BLaER1 treated with 17β-estradiol and CSF1 and Interleukin-3, amounts not matched to agents 10 nM and 100 nM (cell line): ENCODE measurements around the gene SLC25A17.
"Not testable (repeated sequence)": the region's sequence is repeated elsewhere in the genome, so short reads cannot be mapped to it uniquely, and the experiment has no call there.

ENCODE experiments used
- H3K27ac ChIP-seq, 11 experiments: shearing (Covaris generic); formaldehyde crosslinking; 2 replicates each; pipeline ENCODE4 v1.8.1; 2022
- H3K27me3 ChIP-seq, 11 experiments: shearing (Covaris generic); formaldehyde crosslinking; 2 replicates each; pipeline ENCODE4 v1.8.1; 2022
- H3K36me3 ChIP-seq, 11 experiments: shearing (Covaris generic); formaldehyde crosslinking; 2 replicates each; pipeline ENCODE4 v1.8.1; 2022
- H3K4me1 ChIP-seq, 10 experiments: shearing (Covaris generic); formaldehyde crosslinking; 2 replicates each; pipeline ENCODE4 v1.8.1; 2022
- H3K4me2 ChIP-seq, 11 experiments: shearing (Covaris generic); formaldehyde crosslinking; 2 replicates each; pipeline ENCODE4 v1.8.1; 2022
- H3K4me3 ChIP-seq, 10 experiments: shearing (Covaris generic); formaldehyde crosslinking; 2 replicates each; pipeline ENCODE4 v1.8.1; 2022
- H3K9ac ChIP-seq, 11 experiments: shearing (Covaris generic); formaldehyde crosslinking; 2 replicates each; pipeline ENCODE4 v1.8.1; 2022
- H3K9me3 ChIP-seq, 11 experiments: shearing (Covaris generic); formaldehyde crosslinking; replicated peaks in 1 of 11; 2 replicates each; pipeline ENCODE4 v1.8.1; 2022
- H4K20me1 ChIP-seq, 11 experiments: shearing (Covaris generic); formaldehyde crosslinking; 2 replicates each; pipeline ENCODE4 v1.8.1; 2022
- Cebpa-rat ChIP-seq, 11 experiments: shearing (Covaris generic); IDR thresholded peaks; 2 replicates each; pipeline ENCODE4 v1.8.1; 2022

The SLC25A17 gene

DNA sequence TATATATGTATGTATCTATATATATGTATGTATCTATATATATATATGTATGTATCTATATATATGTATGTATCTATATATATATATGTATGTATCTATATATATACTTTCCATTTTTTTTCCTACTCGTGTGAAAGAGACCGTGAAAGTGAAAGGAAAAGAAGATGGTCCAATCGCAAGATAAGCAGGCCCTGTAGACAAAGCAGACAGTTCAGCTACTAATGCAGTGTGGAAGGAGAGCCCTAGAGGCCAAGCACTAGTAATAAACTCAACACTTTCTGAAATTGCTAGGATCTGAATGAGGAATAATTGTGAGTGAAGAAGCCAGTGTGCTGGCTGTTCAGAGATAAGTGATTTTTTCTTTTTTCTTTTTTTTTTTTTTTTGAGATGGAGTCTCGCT is 92.6 kb downstream of the SLC25A17 start:
- Histone ChIP-seq H3K4me2 (peak overlapping the region in 9 of 11 experiments; percentile 1 to 81 (median 52); a peak in 11 of 22 replicates), H3K36me3 (no peaks in the 10 kb centered on the region), H3K27ac (no peak overlapping the region), H3K27me3 (no peaks in the 10 kb centered on the region), H3K9ac (no peak overlapping the region), H4K20me1 (no peaks in the 10 kb centered on the region; a peak in 1 of 22 replicates), H3K9me3 (no peaks in the 10 kb centered on the region), H3K4me3 (no peak overlapping the region), H3K4me1 (peaks cover 24 to 50% (median 45%) of the 10 kb centered on the region in 10 experiments)
- TF ChIP-seq Cebpa-rat (IDR thresholded peaks at IDR 0.05), result no peak

DNA sequence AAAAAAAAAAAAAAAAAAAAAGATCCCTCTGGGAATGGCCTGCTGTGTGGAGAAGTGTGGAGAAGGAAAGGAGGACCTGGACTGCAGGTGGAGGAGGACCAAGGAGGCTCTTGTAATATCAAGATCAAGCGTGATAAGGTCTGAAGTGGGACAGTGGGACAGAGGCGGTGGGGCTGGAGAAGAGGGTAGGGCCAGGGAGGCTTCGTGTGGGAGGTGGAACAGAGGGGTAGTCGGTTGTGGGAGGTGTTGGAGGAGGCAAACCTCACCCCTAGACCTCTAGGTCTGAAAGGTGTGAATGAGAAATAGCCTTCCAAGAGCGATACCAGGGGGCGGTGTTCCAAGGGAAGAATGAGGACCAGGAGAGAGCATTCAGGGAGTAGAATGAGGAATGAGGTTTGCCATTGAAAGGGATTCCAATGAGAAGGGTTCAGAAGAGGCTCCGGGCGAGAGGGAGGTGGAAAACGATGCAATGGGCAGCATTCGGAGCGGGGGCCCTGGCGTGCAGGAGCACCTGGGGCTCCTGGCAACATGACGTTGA is 95.7 kb downstream of the SLC25A17 start:
- Histone ChIP-seq H3K27ac (no peak overlapping the region), H3K36me3 (no peaks in the 10 kb centered on the region), H3K4me2 (no peak overlapping the region), H4K20me1 (no peaks in the 10 kb centered on the region; a peak in 1 of 22 replicates), H3K9me3 (no peaks in the 10 kb centered on the region), H3K4me3 (no peak overlapping the region), H3K9ac (no peak overlapping the region), H3K27me3 (no peaks in the 10 kb centered on the region), H3K4me1 (peaks cover 19 to 30% (median 21%) of the 10 kb centered on the region in 10 experiments; a peak in 19 of 20 replicates)
- no peak for TF ChIP-seq Cebpa-rat (IDR thresholded peaks at IDR 0.05)

DNA sequence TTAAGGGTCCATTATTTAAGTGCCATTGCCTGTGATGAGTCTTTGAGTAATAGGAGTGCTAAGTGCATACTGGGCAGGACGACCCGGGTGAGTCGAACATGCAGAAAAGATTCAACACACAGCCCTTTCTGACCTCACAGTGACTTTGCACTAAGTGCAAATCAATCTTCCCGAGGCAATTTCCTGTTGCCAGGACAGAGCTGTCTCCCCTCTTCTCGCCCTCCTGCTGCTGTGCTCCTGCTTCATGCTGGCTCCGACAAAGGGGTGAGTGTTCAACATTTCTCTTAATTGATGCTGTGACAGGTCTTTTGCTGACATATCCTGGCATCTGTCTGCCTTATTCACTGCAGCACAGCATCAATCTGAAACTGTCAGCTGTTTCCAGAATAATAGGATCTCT is 97.9 kb downstream of the SLC25A17 start:
- Histone ChIP-seq H3K36me3 (no peaks in the 10 kb centered on the region), H3K4me3 (no peak overlapping the region), H3K4me1 (peaks cover 0 to 13% (median 9%) of the 10 kb centered on the region in 10 experiments; a peak in 12 of 20 replicates), H4K20me1 (no peaks in the 10 kb centered on the region; a peak in 1 of 22 replicates), H3K9me3 (no peaks in the 10 kb centered on the region), H3K27ac (no peak overlapping the region), H3K4me2 (peak overlapping the region in 6 of 11 experiments; percentile 3 to 44 (median 22); a peak in 11 of 22 replicates), H3K27me3 (no peaks in the 10 kb centered on the region), H3K9ac (no peak overlapping the region)
- TF ChIP-seq Cebpa-rat (IDR thresholded peaks at IDR 0.05), result no peak

GRCh38 chr22:40720538-40721256 is 98.4 kb downstream of the SLC25A17 start:
- no peaks in the 10 kb centered on the region; a peak in 1 of 22 replicates for H4K20me1 ChIP-seq
- no peak overlapping the region for H3K4me3 ChIP-seq
- no peak for TF ChIP-seq Cebpa-rat (IDR thresholded peaks at IDR 0.05)
- H3K27ac ChIP-seq, result no peak overlapping the region
- no peaks in the 10 kb centered on the region for H3K27me3 ChIP-seq
- peak overlapping the region in 5 of 11 experiments; percentile 3 to 44 (median 21); a peak in 8 of 22 replicates for H3K4me2 ChIP-seq
- H3K9me3 ChIP-seq, result no peaks in the 10 kb centered on the region
- H3K36me3 ChIP-seq, result no peaks in the 10 kb centered on the region
- no peak overlapping the region for H3K9ac ChIP-seq
- H3K4me1 ChIP-seq, result peaks cover 0 to 13% (median 9%) of the 10 kb centered on the region in 10 experiments; a peak in 12 of 20 replicates

- not testable (repeated sequence) for H3K9ac ChIP-seq, H3K27ac ChIP-seq, H3K27me3 ChIP-seq, H3K4me2 ChIP-seq, H3K36me3 ChIP-seq, H3K4me3 ChIP-seq, H3K9me3 ChIP-seq, H4K20me1 ChIP-seq
- peaks cover 0 to 13% (median 9%) of the 10 kb centered on the region in 10 experiments; a peak in 12 of 20 replicates for H3K4me1 ChIP-seq
Measured at GRCh38 chr22:40720156-40720537, 99.0 kb downstream of the SLC25A17 start.
